Adrenal gland (tissue), 5 donors: ENCODE measurements around the gene KLK14.

Experiments used
- POLR2A ChIP-seq, 2 donors: fragments of 450-650 bp; IDR thresholded peaks; one replicate each; pipeline ENCODE4 v1.6.1; 2017; ENCODE audit warnings: antibody characterized with exemption in 2 of 2, mild to moderate bottlenecking in 2 of 2, moderate library complexity in 1 of 2
- TF ChIP-seq, protein P1 (sequence below), 6 experiments: fragments of 450-650 bp in 4 of 6; fragments of 200-600 bp in 2 of 6; sonication (generic) in 1 of 6; IDR thresholded peaks; 1 replicate in 5 of 6; 2 replicates in 1 of 6; pipeline versions ENCODE4 v1.5.1 to v1.8.0; 2016 to 2021; ENCODE audit warnings: antibody characterized with exemption in 6 of 6, mild to moderate bottlenecking in 2 of 6, moderate library complexity in 1 of 6
- donor health status: DM: no; HTN: no; CAD: no.

GRCh38 chr19:51082611-51083010 is at the start of gene KLK14:
- TF ChIP-seq POLR2A (IDR thresholded peaks at IDR 0.05) = no peak
- TF ChIP-seq, protein P1, sequence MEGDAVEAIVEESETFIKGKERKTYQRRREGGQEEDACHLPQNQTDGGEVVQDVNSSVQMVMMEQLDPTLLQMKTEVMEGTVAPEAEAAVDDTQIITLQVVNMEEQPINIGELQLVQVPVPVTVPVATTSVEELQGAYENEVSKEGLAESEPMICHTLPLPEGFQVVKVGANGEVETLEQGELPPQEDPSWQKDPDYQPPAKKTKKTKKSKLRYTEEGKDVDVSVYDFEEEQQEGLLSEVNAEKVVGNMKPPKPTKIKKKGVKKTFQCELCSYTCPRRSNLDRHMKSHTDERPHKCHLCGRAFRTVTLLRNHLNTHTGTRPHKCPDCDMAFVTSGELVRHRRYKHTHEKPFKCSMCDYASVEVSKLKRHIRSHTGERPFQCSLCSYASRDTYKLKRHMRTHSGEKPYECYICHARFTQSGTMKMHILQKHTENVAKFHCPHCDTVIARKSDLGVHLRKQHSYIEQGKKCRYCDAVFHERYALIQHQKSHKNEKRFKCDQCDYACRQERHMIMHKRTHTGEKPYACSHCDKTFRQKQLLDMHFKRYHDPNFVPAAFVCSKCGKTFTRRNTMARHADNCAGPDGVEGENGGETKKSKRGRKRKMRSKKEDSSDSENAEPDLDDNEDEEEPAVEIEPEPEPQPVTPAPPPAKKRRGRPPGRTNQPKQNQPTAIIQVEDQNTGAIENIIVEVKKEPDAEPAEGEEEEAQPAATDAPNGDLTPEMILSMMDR (IDR thresholded peaks at IDR 0.05) = no peak
